Measurements from ENCODE around the gene SHTN1. TPM values are rescaled to one million over a fixed set of nuclear protein-coding genes. Genes with fewer than 3 reads are reported as not detected.

SHTN1 gene
- total and polyA plus RNA-seq, 7 donors: 4.1 to 12.5 (median 6.1) TPM

- Histone ChIP-seq H3K27ac (no peak overlapping the region), H3K4me1 (no peaks in the 10 kb centered on the region), H3K9me3 (no peaks in the 10 kb centered on the region), H3K36me3 (no peaks in the 10 kb centered on the region), H3K27me3 (no peaks in the 10 kb centered on the region), H3K4me3 (no peak overlapping the region)
- intact Hi-C loops (cut with DNase I): no loop called here
- WGBS, 2 donors: 82 to 95% methylated on average over 2 of the region's 2 CpGs
- no peak for TF ChIP-seq POLR2A (IDR thresholded peaks at IDR 0.05)
- TF ChIP-seq POLR2AphosphoS5 (IDR thresholded peaks at IDR 0.05): no peak
- TF ChIP-seq, protein P1, sequence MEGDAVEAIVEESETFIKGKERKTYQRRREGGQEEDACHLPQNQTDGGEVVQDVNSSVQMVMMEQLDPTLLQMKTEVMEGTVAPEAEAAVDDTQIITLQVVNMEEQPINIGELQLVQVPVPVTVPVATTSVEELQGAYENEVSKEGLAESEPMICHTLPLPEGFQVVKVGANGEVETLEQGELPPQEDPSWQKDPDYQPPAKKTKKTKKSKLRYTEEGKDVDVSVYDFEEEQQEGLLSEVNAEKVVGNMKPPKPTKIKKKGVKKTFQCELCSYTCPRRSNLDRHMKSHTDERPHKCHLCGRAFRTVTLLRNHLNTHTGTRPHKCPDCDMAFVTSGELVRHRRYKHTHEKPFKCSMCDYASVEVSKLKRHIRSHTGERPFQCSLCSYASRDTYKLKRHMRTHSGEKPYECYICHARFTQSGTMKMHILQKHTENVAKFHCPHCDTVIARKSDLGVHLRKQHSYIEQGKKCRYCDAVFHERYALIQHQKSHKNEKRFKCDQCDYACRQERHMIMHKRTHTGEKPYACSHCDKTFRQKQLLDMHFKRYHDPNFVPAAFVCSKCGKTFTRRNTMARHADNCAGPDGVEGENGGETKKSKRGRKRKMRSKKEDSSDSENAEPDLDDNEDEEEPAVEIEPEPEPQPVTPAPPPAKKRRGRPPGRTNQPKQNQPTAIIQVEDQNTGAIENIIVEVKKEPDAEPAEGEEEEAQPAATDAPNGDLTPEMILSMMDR (IDR thresholded peaks at IDR 0.05): no peak
- no peak for TF ChIP-seq EP300 (IDR thresholded peaks at IDR 0.05)
- DNase-seq: no peak
These were observed 129.1 kb downstream of the SHTN1 start for GRCh38 chr10:116875897-116876296.

DNA sequence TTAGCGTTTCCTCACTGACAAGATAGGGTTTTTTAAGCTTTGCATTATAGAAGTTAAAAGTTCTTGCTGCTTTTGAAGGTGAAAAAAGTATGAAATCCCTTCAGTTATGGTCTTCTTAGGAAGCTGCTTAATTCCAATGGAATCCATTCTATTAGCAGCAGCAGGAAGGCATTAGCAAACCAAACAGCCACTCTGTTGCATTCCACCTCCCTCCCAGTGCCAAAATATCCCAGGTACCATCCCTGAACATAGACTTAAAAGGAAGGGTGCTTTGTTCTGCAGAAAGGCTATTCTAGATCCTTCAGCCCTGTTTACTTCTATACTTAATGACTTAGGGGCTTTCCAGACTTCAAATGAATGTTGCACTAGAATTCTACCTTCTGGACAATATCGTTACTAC, 131.9 kb downstream of the SHTN1 start:
- TF ChIP-seq POLR2AphosphoS5 (IDR thresholded peaks at IDR 0.05): no peak
- TF ChIP-seq EP300 (IDR thresholded peaks at IDR 0.05): no peak
- no peak for TF ChIP-seq POLR2A (IDR thresholded peaks at IDR 0.05)
- TF ChIP-seq, protein P1 (IDR thresholded peaks at IDR 0.05): no peak
- WGBS, 2 donors: 66 to 72% methylated on average over 2 of the region's 2 CpGs

GRCh38 chr10:116870949-116871348, 134.0 kb downstream of the SHTN1 start:
- H3K9me3 ChIP-seq: no peaks in the 10 kb centered on the region
- no peaks in the 10 kb centered on the region for H3K27me3 ChIP-seq
- H3K4me3 ChIP-seq: no peak overlapping the region
- H3K4me1 ChIP-seq: no peaks in the 10 kb centered on the region
- intact Hi-C loops (cut with DNase I): no loop called here
- no peak for DNase-seq
- no peaks in the 10 kb centered on the region for H3K36me3 ChIP-seq
- 51 to 78% methylated on average over 2 of the region's 2 CpGs for WGBS, 2 donors
- TF ChIP-seq EP300 (IDR thresholded peaks at IDR 0.05) (no peak), POLR2A (IDR thresholded peaks at IDR 0.05) (no peak), POLR2AphosphoS5 (IDR thresholded peaks at IDR 0.05) (no peak)
- TF ChIP-seq, protein P1 (IDR thresholded peaks at IDR 0.05): no peak
- H3K27ac ChIP-seq: no peak overlapping the region

More for the DNA sequence above, 131.9 kb downstream of the SHTN1 start:
- no peaks in the 10 kb centered on the region for H3K27me3 ChIP-seq
- H3K36me3 ChIP-seq: no peaks in the 10 kb centered on the region
- H3K4me3 ChIP-seq: no peak overlapping the region
- DNase-seq: no peak
- H3K4me1 ChIP-seq: no peaks in the 10 kb centered on the region
- H3K9me3 ChIP-seq: no peaks in the 10 kb centered on the region
- intact Hi-C loops (cut with DNase I): no loop called here
- no peak overlapping the region for H3K27ac ChIP-seq

DNA sequence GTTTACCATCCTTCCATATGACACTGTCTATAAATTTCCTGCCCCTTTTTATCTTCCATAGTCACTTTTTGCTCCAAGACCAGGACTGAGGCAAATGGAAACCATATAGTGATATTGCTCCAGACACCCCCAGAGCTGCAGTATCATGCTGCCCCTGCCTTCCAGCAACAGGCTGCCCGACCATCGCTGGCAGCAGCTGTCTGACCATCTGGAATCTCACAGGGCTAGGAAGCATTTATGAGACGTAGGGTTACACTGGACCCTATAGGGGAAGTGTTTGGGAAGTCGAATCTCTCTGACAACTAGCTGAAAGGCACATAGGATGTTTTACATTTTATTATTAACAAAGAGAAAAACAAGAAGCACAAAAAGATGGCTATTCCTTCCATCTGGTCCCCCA, 136.3 kb downstream of the SHTN1 start:
- DNase-seq: no peak
- H3K9me3 ChIP-seq: no peaks in the 10 kb centered on the region
- H3K27me3 ChIP-seq: no peaks in the 10 kb centered on the region
- H3K36me3 ChIP-seq: no peaks in the 10 kb centered on the region
- intact Hi-C loops (cut with DNase I): no loop called here
- WGBS, 2 donors: 65 to 67% methylated on average over 4 of the region's 4 CpGs
- H3K27ac ChIP-seq: no peak overlapping the region
- H3K4me3 ChIP-seq: no peak overlapping the region
- H3K4me1 ChIP-seq: no peaks in the 10 kb centered on the region
- no peak for TF ChIP-seq POLR2AphosphoS5 (IDR thresholded peaks at IDR 0.05)
- no peak for TF ChIP-seq EP300 (IDR thresholded peaks at IDR 0.05)
- TF ChIP-seq, protein P1 (IDR thresholded peaks at IDR 0.05): no peak
- no peak for TF ChIP-seq POLR2A (IDR thresholded peaks at IDR 0.05)

- intact Hi-C loops (cut with DNase I): no loop called here
- H3K4me3 ChIP-seq: no peak overlapping the region
- no peaks in the 10 kb centered on the region for H3K36me3 ChIP-seq
- H3K4me1 ChIP-seq: no peaks in the 10 kb centered on the region
- 62 to 76% methylated on average over 4 of the region's 4 CpGs for WGBS, 2 donors
- H3K9me3 ChIP-seq: no peaks in the 10 kb centered on the region
- no peak overlapping the region for H3K27ac ChIP-seq
- DNase-seq: no peak
- H3K27me3 ChIP-seq: no peaks in the 10 kb centered on the region
- no peak for TF ChIP-seq POLR2A (IDR thresholded peaks at IDR 0.05)
- TF ChIP-seq POLR2AphosphoS5 (IDR thresholded peaks at IDR 0.05): no peak
- TF ChIP-seq, protein P1 (IDR thresholded peaks at IDR 0.05): no peak
- no peak for TF ChIP-seq EP300 (IDR thresholded peaks at IDR 0.05)
These were observed 136.8 kb downstream of the SHTN1 start for GRCh38 chr10:116868198-116868676.
